Peyer's patch (tissue), 4 donors: Measurements from ENCODE around the gene NAV2. TPM values are rescaled to one million over a fixed set of nuclear protein-coding genes. Genes with fewer than 3 reads are reported as not detected.

ENCODE experiments used
- DNase-seq, 3 donors: peaks; one replicate each; pipeline ENCODE4 v3.0.0-alpha.2; 2017 to 2019
- H3K27ac ChIP-seq, 4 donors: fragments of 200-600 bp; sonication (generic); one replicate each; pipeline ENCODE4 v1.5.1; 2016 to 2019
- H3K27me3 ChIP-seq, 2 donors: fragments of 200-600 bp; sonication (generic); one replicate each; pipeline ENCODE4 v1.5.1; 2019
- H3K36me3 ChIP-seq, 3 donors: fragments of 200-600 bp; sonication (generic); one replicate each; pipeline ENCODE4 v1.5.1; 2016 to 2019
- H3K4me1 ChIP-seq, 4 donors: fragments of 200-600 bp; sonication (generic); one replicate each; pipeline ENCODE4 v1.5.1; 2016 to 2019
- H3K4me3 ChIP-seq, 4 donors: fragments of 200-600 bp; sonication (generic); 1 replicate in 3 of 4; 2 replicates in 1 of 4; pipeline ENCODE4 v1.5.1; 2016 to 2019; ENCODE audit warnings: mild to moderate bottlenecking in 1 of 4
- H3K9me3 ChIP-seq, 4 donors: fragments of 200-600 bp; sonication (generic); one replicate each; pipeline ENCODE4 v1.5.1; 2016 to 2019; ENCODE audit warnings: mild to moderate bottlenecking in 1 of 4
- CTCF ChIP-seq, 6 experiments: fragments of 450-650 bp in 4 of 6; fragments of 200-600 bp in 2 of 6; sonication (generic) in 1 of 6; IDR thresholded peaks; one replicate each; pipeline ENCODE4 v1.5.1; 2017 to 2019; ENCODE audit warnings: antibody characterized with exemption in 6 of 6, mild to moderate bottlenecking in 3 of 6, moderate library complexity in 1 of 6
- POLR2A ChIP-seq, 2 donors: fragments of 450-650 bp; IDR thresholded peaks; one replicate each; pipeline ENCODE4 v1.5.1; 2017; ENCODE audit warnings: antibody characterized with exemption in 2 of 2, mild to moderate bottlenecking in 2 of 2, moderate library complexity in 2 of 2
- total RNA-seq, 4 donors: library from RNA; depleted of rRNA; stranded (reverse); fragments of >200 nt; gene quantifications; one replicate each; pipeline ENCODE4 v1.1.0, GENCODE V29; 2016

The NAV2 gene
- total RNA-seq, 4 donors from 2014 or later, result 6.0 to 48.7 (median 20.1) TPM

- Histone ChIP-seq H3K36me3 (no peaks in the 10 kb centered on the region), H3K4me1 (no peaks in the 10 kb centered on the region), H3K27ac (no peak overlapping the region), H3K27me3 (no peaks in the 10 kb centered on the region), H3K4me3 (no peak overlapping the region), H3K9me3 (no peaks in the 10 kb centered on the region)
- TF ChIP-seq CTCF (IDR thresholded peaks at IDR 0.05) (no peak), POLR2A (IDR thresholded peaks at IDR 0.05) (no peak)
- DNase-seq, result no peak
Observed at GRCh38 chr11:20010851-20011225, 298.2 kb downstream of the NAV2 start.

GRCh38 chr11:20011307-20011951 is 298.8 kb downstream of the NAV2 start:
- no peaks in the 10 kb centered on the region for H3K36me3 ChIP-seq
- TF ChIP-seq CTCF (IDR thresholded peaks at IDR 0.05) (no peak), POLR2A (IDR thresholded peaks at IDR 0.05) (no peak)
- no peaks in the 10 kb centered on the region for H3K9me3 ChIP-seq
- H3K4me3 ChIP-seq, result no peak overlapping the region
- no peaks in the 10 kb centered on the region for H3K4me1 ChIP-seq
- H3K27me3 ChIP-seq, result no peaks in the 10 kb centered on the region
- no peak for DNase-seq
- H3K27ac ChIP-seq, result no peak overlapping the region

- Histone ChIP-seq H3K27me3 (no peaks in the 10 kb centered on the region), H3K36me3 (no peaks in the 10 kb centered on the region), H3K9me3 (no peaks in the 10 kb centered on the region), H3K27ac (no peak overlapping the region), H3K4me3 (no peak overlapping the region), H3K4me1 (no peaks in the 10 kb centered on the region)
- TF ChIP-seq CTCF (IDR thresholded peaks at IDR 0.05), result no peak
- TF ChIP-seq POLR2A (IDR thresholded peaks at IDR 0.05), result no peak
- DNase-seq, result no peak
Observed at GRCh38 chr11:20013346-20014066, 300.9 kb downstream of the NAV2 start.

- no peak for DNase-seq
- Histone ChIP-seq H3K4me1 (peaks cover 0 to under 1% (median 0%) of the 10 kb centered on the region in 4 donors), H3K9me3 (no peaks in the 10 kb centered on the region), H3K27ac (no peak overlapping the region), H3K4me3 (no peak overlapping the region), H3K27me3 (no peaks in the 10 kb centered on the region), H3K36me3 (no peaks in the 10 kb centered on the region)
- TF ChIP-seq CTCF (IDR thresholded peaks at IDR 0.05) (no peak), POLR2A (IDR thresholded peaks at IDR 0.05) (no peak)
Observed at GRCh38 chr11:20014067-20014402, 301.4 kb downstream of the NAV2 start.

- TF ChIP-seq CTCF (IDR thresholded peaks at IDR 0.05) (no peak), POLR2A (IDR thresholded peaks at IDR 0.05) (no peak)
- Histone ChIP-seq H3K36me3 (no peaks in the 10 kb centered on the region), H3K4me1 (peaks cover 0 to 8% (median 0%) of the 10 kb centered on the region in 4 donors), H3K27ac (no peak overlapping the region), H3K27me3 (no peaks in the 10 kb centered on the region), H3K4me3 (no peak overlapping the region), H3K9me3 (no peaks in the 10 kb centered on the region)
- DNase-seq, result no peak
Observed at GRCh38 chr11:20015101-20015500, 302.5 kb downstream of the NAV2 start.
